ENCODE measurements around the gene PLEKHA8. TPM values are rescaled to one million over a fixed set of nuclear protein-coding genes. Genes with fewer than 3 reads are reported as not detected.

PLEKHA8 gene
- total RNA-seq, 1 donor from 2014 or later: 57.9 TPM

GRCh38 chr7:30065746-30066145, 37.5 kb downstream of the PLEKHA8 start:
- H3K36me3 Mint-ChIP-seq (ENCODE audit: unreplicated experiment): no peaks in the 10 kb centered on the region
- no peaks in the 10 kb centered on the region for H3K9me3 Mint-ChIP-seq (ENCODE audit: unreplicated experiment)
- H3K27me3 Mint-ChIP-seq (ENCODE audit: unreplicated experiment): peaks cover 2% of the 10 kb centered on the region
- H3K4me3 Mint-ChIP-seq (ENCODE audit: unreplicated experiment): no peak overlapping the region
- no peak overlapping the region for H3K27ac Mint-ChIP-seq (ENCODE audit: unreplicated experiment)
- no peaks in the 10 kb centered on the region for H3K4me1 Mint-ChIP-seq (ENCODE audit: low read depth, unreplicated experiment)
- no peak for DNase-seq
- TF ChIP-seq CTCF (IDR thresholded peaks at IDR 0.05; ENCODE audit: partially characterized antibody, unreplicated experiment): no peak

- H3K4me1 Mint-ChIP-seq (ENCODE audit: low read depth, unreplicated experiment): no peaks in the 10 kb centered on the region
- H3K27ac Mint-ChIP-seq (ENCODE audit: unreplicated experiment): no peak overlapping the region
- H3K36me3 Mint-ChIP-seq (ENCODE audit: unreplicated experiment): peaks cover 5% of the 10 kb centered on the region
- no peak overlapping the region for H3K4me3 Mint-ChIP-seq (ENCODE audit: unreplicated experiment)
- H3K27me3 Mint-ChIP-seq (ENCODE audit: unreplicated experiment): peaks cover 2% of the 10 kb centered on the region
- no peaks in the 10 kb centered on the region for H3K9me3 Mint-ChIP-seq (ENCODE audit: unreplicated experiment)
- DNase-seq: no peak
- TF ChIP-seq CTCF (IDR thresholded peaks at IDR 0.05; ENCODE audit: partially characterized antibody, unreplicated experiment): no peak
Measured at GRCh38 chr7:30066687-30067086, 38.5 kb downstream of the PLEKHA8 start.

GRCh38 chr7:30068117-30068516, 39.9 kb downstream of the PLEKHA8 start:
- H3K9me3 Mint-ChIP-seq (ENCODE audit: unreplicated experiment): no peaks in the 10 kb centered on the region
- H3K4me1 Mint-ChIP-seq (ENCODE audit: low read depth, unreplicated experiment): no peaks in the 10 kb centered on the region
- no peak for DNase-seq
- TF ChIP-seq CTCF (IDR thresholded peaks at IDR 0.05; ENCODE audit: partially characterized antibody, unreplicated experiment): no peak
- no peak overlapping the region for H3K4me3 Mint-ChIP-seq (ENCODE audit: unreplicated experiment)
- H3K27me3 Mint-ChIP-seq (ENCODE audit: unreplicated experiment): peaks cover 2% of the 10 kb centered on the region
- peaks cover 5% of the 10 kb centered on the region for H3K36me3 Mint-ChIP-seq (ENCODE audit: unreplicated experiment)
- H3K27ac Mint-ChIP-seq (ENCODE audit: unreplicated experiment): no peak overlapping the region

GRCh38 chr7:30069096-30069867, 41.1 kb downstream of the PLEKHA8 start:
- Mint-ChIP-seq H3K4me1 (ENCODE audit: low read depth, unreplicated experiment) (no peaks in the 10 kb centered on the region), H3K27ac (ENCODE audit: unreplicated experiment) (no peak overlapping the region), H3K9me3 (ENCODE audit: unreplicated experiment) (no peaks in the 10 kb centered on the region), H3K27me3 (ENCODE audit: unreplicated experiment) (peaks cover 2% of the 10 kb centered on the region), H3K36me3 (ENCODE audit: unreplicated experiment) (peaks cover 5% of the 10 kb centered on the region), H3K4me3 (ENCODE audit: unreplicated experiment) (no peak overlapping the region)
- no peak for DNase-seq
- no peak for TF ChIP-seq CTCF (IDR thresholded peaks at IDR 0.05; ENCODE audit: partially characterized antibody, unreplicated experiment)

- H3K4me1 Mint-ChIP-seq (ENCODE audit: low read depth, unreplicated experiment): no peaks in the 10 kb centered on the region
- peaks cover 2% of the 10 kb centered on the region for H3K27me3 Mint-ChIP-seq (ENCODE audit: unreplicated experiment)
- H3K4me3 Mint-ChIP-seq (ENCODE audit: unreplicated experiment): no peak overlapping the region
Measured at GRCh38 chr7:30070052-30070451, 41.8 kb downstream of the PLEKHA8 start.

More at GRCh38 chr7:30070052-30070451, 41.8 kb downstream of the PLEKHA8 start:
- no peak for TF ChIP-seq CTCF (IDR thresholded peaks at IDR 0.05; ENCODE audit: partially characterized antibody, unreplicated experiment)
- H3K27ac Mint-ChIP-seq (ENCODE audit: unreplicated experiment): no peak overlapping the region
- H3K9me3 Mint-ChIP-seq (ENCODE audit: unreplicated experiment): no peaks in the 10 kb centered on the region
- no peak for DNase-seq
- H3K36me3 Mint-ChIP-seq (ENCODE audit: unreplicated experiment): peaks cover 5% of the 10 kb centered on the region

Data from glutamatergic neuron (in vitro differentiated cells).